GM12878 (cell line): ENCODE results near the gene DAAM1. TPM values are rescaled to one million over a fixed set of nuclear protein-coding genes. Genes with fewer than 3 reads are reported as not detected.
A peak's percentile ranks its signal among the peaks of the same experiment; 100 is the strongest.

Source experiments
- ATAC-seq: fragments of 200-7000 bp; cut with Tn5 transposase; 3 replicates; pipeline ENCODE4 v1.9.1; 2020; ENCODE audit warnings: mild to moderate bottlenecking, moderate library complexity
- BruUV-seq: library from RNA; stranded (reverse); fragments of 400-500 nt; replicated peaks from 2 replicates; lab custom pipeline; 2021; lab: Mats Ljungman, UMichigan
- CTCF ChIA-PET: fragments of 300-600 bp; sonication (Branson Sonifier 250); formaldehyde crosslinking; extraction: SDS; loops from one replicate; lab custom pipeline; 2021; ENCODE audit warnings: inconsistent platforms; lab: Yijun Ruan, JAX
- POLR2A ChIA-PET: fragments of 350-600 bp; formaldehyde crosslinking; extraction: SDS; loops from one replicate; lab custom pipeline; 2021; ENCODE audit warnings: inconsistent platforms; lab: Charles Lee
- RAD21 ChIA-PET: fragments of 300-600 bp; sonication (Branson Sonifier 250); formaldehyde crosslinking; loops from one replicate; lab custom pipeline; 2023; ENCODE audit warnings: antibody characterized with exemption; ENCODE audit not compliant: unreplicated experiment; lab: Charles Lee
- SMC1A ChIA-PET: fragments of 300-600 bp; sonication (Branson Sonifier 250); formaldehyde crosslinking; loops from one replicate; lab custom pipeline; 2023; ENCODE audit not compliant: unreplicated experiment, uncharacterized antibody; lab: Charles Lee
- DNase-seq: peaks from one replicate; pipeline ENCODE4 v3.0.0-alpha.2; 2011; ENCODE audit warnings: low read depth, low spot score
- FAIRE-seq: peaks from 3 replicates; lab custom pipeline; 2011; peaks lifted over from hg19 to GRCh38; lab: Jason Lieb, UNC
- H2AFZ ChIP-seq: 2 replicates; pipeline ENCODE4 v1.6.0; 2011; ENCODE audit warnings: low read depth, low read length, control low read depth; ENCODE audit not compliant: control insufficient read depth
- H3K27ac ChIP-seq: 2 replicates; pipeline ENCODE4 v1.5.1; 2011; ENCODE audit warnings: control low read depth; ENCODE audit not compliant: control insufficient read depth, insufficient read depth
- H3K27me3 ChIP-seq, 2 experiments: replicated peaks in 1 of 2; 2 replicates each; pipeline versions ENCODE4 v1.6.0 to v1.6.1; 2011; ENCODE audit warnings: low read length in 1 of 2; ENCODE audit not compliant: control insufficient read depth in 2 of 2, insufficient read depth in 2 of 2
- H3K36me3 ChIP-seq, 2 experiments: 2 replicates each; pipeline ENCODE4 v1.5.1; 2011; ENCODE audit warnings: low read length in 1 of 2; ENCODE audit not compliant: control insufficient read depth in 2 of 2, insufficient read depth in 2 of 2
- H3K4me1 ChIP-seq: 2 replicates; pipeline ENCODE4 v1.6.1; 2011; ENCODE audit warnings: mild to moderate bottlenecking, low read length, moderate library complexity, mixed read lengths; ENCODE audit not compliant: control insufficient read depth, insufficient read depth
- H3K4me2 ChIP-seq: 2 replicates; pipeline ENCODE4 v1.6.0; 2011; ENCODE audit warnings: control low read depth; ENCODE audit not compliant: control insufficient read depth, insufficient read depth
- H3K4me3 ChIP-seq: fragments of 200-600 bp; sonication (generic); 2 replicates; pipeline ENCODE4 v1.5.1; 2016
- H3K79me2 ChIP-seq: 2 replicates; pipeline ENCODE4 v1.6.0; 2011; ENCODE audit warnings: low read length; ENCODE audit not compliant: control insufficient read depth, insufficient read depth
- H3K9ac ChIP-seq: 2 replicates; pipeline ENCODE4 v1.8.0; 2011; ENCODE audit warnings: low read length, control low read depth, mixed read lengths; ENCODE audit not compliant: control insufficient read depth, insufficient read depth
- H3K9me3 ChIP-seq: replicated peaks from 3 replicates; pipeline ENCODE4 v1.5.1; 2011; ENCODE audit warnings: mild to moderate bottlenecking, low read length; ENCODE audit not compliant: control insufficient read depth, insufficient read depth
- H4K20me1 ChIP-seq: 2 replicates; pipeline ENCODE4 v1.6.0; 2011; ENCODE audit not compliant: control insufficient read depth, insufficient read depth
- BCL11A ChIP-seq: IDR thresholded peaks from 2 replicates; pipeline ENCODE4 v1.6.1; 2011; ENCODE audit warnings: low read depth, low read length
- BCL3 ChIP-seq: IDR thresholded peaks from 2 replicates; pipeline ENCODE4 v1.6.1; 2011; ENCODE audit warnings: borderline replicate concordance, low read depth, mild to moderate bottlenecking, moderate library complexity, low read length; ENCODE audit not compliant: insufficient read depth, poor library complexity, severe bottlenecking
- CBX5 ChIP-seq: sonication (generic); IDR thresholded peaks from 2 replicates; pipeline ENCODE4 v1.6.1; 2016; ENCODE audit warnings: low read depth, moderate library complexity, mild to moderate bottlenecking, inconsistent platforms
- CHD2 ChIP-seq: IDR thresholded peaks from 2 replicates; pipeline ENCODE4 v1.6.1; 2011; ENCODE audit warnings: low read depth, low read length, improper control_type of control experiment, borderline replicate concordance
- CREM ChIP-seq: IDR thresholded peaks from 2 replicates; pipeline ENCODE4 v1.6.1; 2014; ENCODE audit warnings: antibody characterized with exemption, low read depth
- E2F8 ChIP-seq: fragments of 450-650 bp; IDR thresholded peaks from 2 replicates; pipeline ENCODE4 v1.6.1; 2018; ENCODE audit warnings: mild to moderate bottlenecking, low read depth, moderate library complexity; ENCODE audit not compliant: partially characterized antibody
- FOXM1 ChIP-seq: IDR thresholded peaks from 2 replicates; pipeline ENCODE4 v1.6.1; 2012; ENCODE audit warnings: low read depth, mild to moderate bottlenecking, inconsistent platforms, low read length, moderate library complexity
- GABPA ChIP-seq: IDR thresholded peaks from 2 replicates; pipeline ENCODE4 v1.6.1; 2014; ENCODE audit warnings: antibody characterized with exemption, low read depth, mild to moderate bottlenecking, inconsistent platforms
- GATAD2B ChIP-seq: fragments of 450-650 bp; conservative IDR thresholded peaks from 2 replicates; pipeline ENCODE4 v1.6.1; 2017; ENCODE audit warnings: low read depth, mild to moderate bottlenecking, moderate library complexity
- HDAC6 ChIP-seq: fragments of 200-600 bp; sonication (generic); IDR thresholded peaks from one replicate; pipeline ENCODE4 v1.8.0; 2017; ENCODE audit warnings: antibody characterized with exemption; ENCODE audit not compliant: unreplicated experiment
- JUNB ChIP-seq: IDR thresholded peaks from 2 replicates; pipeline ENCODE4 v1.6.1; 2016; ENCODE audit warnings: antibody characterized with exemption, mild to moderate bottlenecking
- MTA3 ChIP-seq: IDR thresholded peaks from 2 replicates; pipeline ENCODE4 v1.6.1; 2012; ENCODE audit warnings: low read length, inconsistent platforms, borderline replicate concordance
- NFXL1 ChIP-seq: fragments of 450-650 bp; IDR thresholded peaks from 2 replicates; pipeline ENCODE4 v1.6.1; 2017; ENCODE audit warnings: antibody characterized with exemption, mild to moderate bottlenecking, borderline replicate concordance
- RAD51 ChIP-seq: fragments of 450-650 bp; IDR thresholded peaks from 2 replicates; pipeline ENCODE4 v1.6.1; 2016; ENCODE audit warnings: moderate library complexity, mild to moderate bottlenecking, inconsistent platforms
- RCOR1 ChIP-seq: conservative IDR thresholded peaks from 2 replicates; pipeline ENCODE4 v1.6.1; 2012; ENCODE audit warnings: low read depth, low read length, improper control_type of control experiment
- SMAD1 ChIP-seq: fragments of 450-650 bp; IDR thresholded peaks from 2 replicates; pipeline ENCODE4 v1.6.1; 2018; ENCODE audit warnings: mild to moderate bottlenecking, low read depth; ENCODE audit not compliant: partially characterized antibody
- USF2 ChIP-seq: IDR thresholded peaks from 2 replicates; pipeline ENCODE4 v1.6.1; 2011; ENCODE audit warnings: low read depth, low read length, improper control_type of control experiment, borderline replicate concordance
- ZBED1 ChIP-seq: IDR thresholded peaks from 2 replicates; pipeline ENCODE4 v1.6.1; 2016; ENCODE audit warnings: borderline replicate concordance
- ZSCAN29 ChIP-seq: fragments of 450-650 bp; IDR thresholded peaks from 2 replicates; pipeline ENCODE4 v1.6.1; 2017; ENCODE audit warnings: mild to moderate bottlenecking, moderate library complexity
- in situ Hi-C: fragments of 300-500 bp; cut with MboI; formaldehyde crosslinking; loops from 9 replicates; pipeline ENCODE4 v1.14.3; 2018; ENCODE audit warnings: mixed read lengths
- intact Hi-C: fragments of 100-400 bp; cut with micrococcal nuclease; formaldehyde crosslinking; loops from one replicate; pipeline ENCODE4 v1.14.2; 2022; ENCODE audit not compliant: unreplicated experiment
- polyA plus RNA-seq, 11 experiments: library from polyadenylated mRNA; depleted of rRNA in 4 of 11; unstranded in 6 of 11; stranded (reverse) in 5 of 11; fragments of >200 nt; fragmentation: Nextera tagmentation in 4 of 11; fragmentation: Illumina TruSeq in 1 of 11; extraction: Ambion mirVana in 4 of 11; extraction: Trizol in 1 of 11; gene quantifications; 1 replicate in 1 of 11; 2 replicates in 10 of 11; pipeline versions ENCODE4 v1.2.1 to v1.2.3, GENCODE V29; 2011 to 2016; ENCODE audit warnings: inconsistent platforms in 2 of 11, missing spikeins in 2 of 11, low read depth in 1 of 11
- total RNA-seq, 4 experiments: library from RNA; depleted of rRNA in 3 of 4; stranded (reverse); fragments of >200 nt in 3 of 4; fragmentation: Illumina TruSeq in 1 of 4; extraction: Trizol in 1 of 4; gene quantifications; 2 replicates each; pipeline versions ENCODE4 v1.2.1 to v1.2.3, GENCODE V29; 2013 to 2021

DAAM1 gene
- total and polyA plus RNA-seq, 10 of the 15 experiments (the other 5 are each of a cell fraction or from before 2014, with no cell fraction given) = 13.8 to 32.4 (median 24.2) TPM

- ChIA-PET SMC1A (interaction anchor here (0.7 to 5.2 kb wide), 44 partner anchors 9 to 774 kb away, joined by 3 to 81 read pairs (median 6); partner anchors contain the start of genes DAAM1, JKAMP and L3HYPDH), CTCF (interaction anchor here (0.6 to 4.9 kb wide), 18 partner anchors 9 to 466 kb away, joined by 3 to 25 read pairs (median 4); partner anchors contain the start of gene DAAM1), POLR2A (interaction anchor here (0.6 to 2.0 kb wide), 13 partner anchors 9 to 593 kb away, joined by 3 to 13 read pairs (median 4); no protein-coding TSS in a partner anchor), RAD21 (interaction anchor here (0.5 to 4.2 kb wide), 28 partner anchors 10 to 209 kb away, joined by 3 to 40 read pairs (median 7); partner anchors contain the start of genes DAAM1, JKAMP and L3HYPDH)
- Histone ChIP-seq H3K36me3 (no peaks in the 10 kb centered on the region), H3K27me3 (no peaks in the 10 kb centered on the region), H3K4me3 (no peak overlapping the region), H3K79me2 (no peaks in the 10 kb centered on the region), H3K27ac (peak overlapping the region; percentile 40; the same call in 1 of the 2 replicates), H2AFZ (no peak overlapping the region), H3K4me2 (peak overlapping the region; percentile 76), H3K4me1 (peaks cover 21% of the 10 kb centered on the region), H3K9me3 (no peaks in the 10 kb centered on the region), H3K9ac (no peak overlapping the region), H4K20me1 (no peaks in the 10 kb centered on the region)
- no TSS peak for BruUV-seq
- FAIRE-seq = peak; percentile 98
- in situ Hi-C loops (no loop called here), intact Hi-C loops (loop anchor here (1.0 to 2.0 kb wide), 4 partner anchors 23 to 87 kb away; partner anchors contain the start of gene DAAM1)
- peak; percentile 87 for ATAC-seq
- DNase-seq = peak; percentile 78
- TF ChIP-seq ZSCAN29 = no peak
- TF ChIP-seq ZBED1 = peak; percentile 61; the same call in 1 of the 2 replicates
- no peak for TF ChIP-seq RAD51
- TF ChIP-seq USF2 = no peak
- peak; percentile 99 for TF ChIP-seq JUNB
- TF ChIP-seq SMAD1 = no peak
- no peak for TF ChIP-seq E2F8
- TF ChIP-seq CREM = peak; percentile 89
- TF ChIP-seq GABPA = peak; percentile 65
- no peak for TF ChIP-seq NFXL1
- peak; percentile 98 for TF ChIP-seq MTA3
- TF ChIP-seq RCOR1 = 0 out of 2 replicates have a peak, but pooled peaks have one; percentile 23
- peak; percentile 89 for TF ChIP-seq BCL3
- TF ChIP-seq HDAC6 = no peak
- peak; percentile 59; the same call in 1 of the 2 replicates for TF ChIP-seq CBX5
- TF ChIP-seq CHD2 = peak; percentile 60; the same call in 1 of the 2 replicates
- TF ChIP-seq FOXM1 = peak; percentile 94; the same call in 1 of the 2 replicates
- no peak for TF ChIP-seq GATAD2B
- peak; percentile 95 for TF ChIP-seq BCL11A
Observed at GRCh38 chr14:59275668-59276067, 87.2 kb downstream of the DAAM1 start.
